K562 (cell line): ENCODE data around the gene C10orf95. TPM values are rescaled to one million over a fixed set of nuclear protein-coding genes. Genes with fewer than 3 reads are reported as not detected.

ENCODE experiments used
- BRCA1 ChIP-seq, 2 experiments: fragments of 450-650 bp in 1 of 2; sonication (generic) in 1 of 2; formaldehyde crosslinking in 1 of 2; IDR thresholded peaks; 2 replicates each; pipeline versions ENCODE4 v1.5.0 to v1.6.1; 2017 to 2020; ENCODE audit warnings: mild to moderate bottlenecking in 1 of 2, missing genetic modification reagents in 1 of 2
- E2F3 ChIP-seq: fragments of 250-450 bp; sonication (Bioruptor Pico); IDR thresholded peaks from 2 replicates; pipeline ENCODE4 v1.4.0; 2020; ENCODE audit warnings: mild to moderate bottlenecking
- ETV5 ChIP-seq: sonication (generic); formaldehyde crosslinking; IDR thresholded peaks from 2 replicates; pipeline ENCODE4 v1.4.0; 2020; ENCODE audit warnings: low read depth, mild to moderate bottlenecking, missing genetic modification reagents
- IFI16 ChIP-seq: fragments of 250-450 bp; sonication (Bioruptor Pico); IDR thresholded peaks from 2 replicates; pipeline ENCODE4 v2.1.2; 2022; ENCODE audit warnings: mild to moderate bottlenecking, inconsistent platforms
- MNT ChIP-seq, 2 experiments: fragments of 450-650 bp; conservative IDR thresholded peaks; 2 replicates each; pipeline ENCODE4 v1.6.1; 2017; ENCODE audit warnings: mild to moderate bottlenecking in 2 of 2, moderate library complexity in 2 of 2
- RBM25 ChIP-seq: fragments of 200-400 bp; formaldehyde crosslinking; IDR thresholded peaks from 2 replicates; pipeline ENCODE4 v1.6.1; 2018; ENCODE audit warnings: low read length, low read depth, moderate library complexity; ENCODE audit not compliant: severe bottlenecking
- SMARCA4 ChIP-seq: fragments of 450-650 bp; IDR thresholded peaks from 2 replicates; pipeline ENCODE4 v1.6.1; 2016
- SUPT5H ChIP-seq: fragments of 450-650 bp; IDR thresholded peaks from 2 replicates; pipeline ENCODE4 v1.6.1; 2016
- ZFP1 ChIP-seq: fragments of 450-650 bp; formaldehyde crosslinking; IDR thresholded peaks from 2 replicates; pipeline ENCODE4 v1.4.0; 2020; ENCODE audit warnings: mild to moderate bottlenecking, mixed read lengths
- ZNF133 ChIP-seq: fragments of 250-450 bp; sonication (Bioruptor Pico); IDR thresholded peaks from 2 replicates; pipeline ENCODE4 v1.4.0; 2020; ENCODE audit warnings: mild to moderate bottlenecking
- ZNF140 ChIP-seq: fragments of 250-450 bp; sonication (Bioruptor Pico); IDR thresholded peaks from 2 replicates; pipeline ENCODE4 v1.8.0; 2021; ENCODE audit warnings: moderate library complexity, mild to moderate bottlenecking, inconsistent platforms
- ZNF609 ChIP-seq: sonication (generic); formaldehyde crosslinking; IDR thresholded peaks from 2 replicates; pipeline ENCODE4 v1.8.1; 2023; ENCODE audit warnings: missing genetic modification reagents, mild to moderate bottlenecking, borderline replicate concordance
- ZNF655 ChIP-seq: fragments of 250-450 bp; sonication (Bioruptor Pico); IDR thresholded peaks from 2 replicates; pipeline ENCODE4 v1.5.0; 2021
- polyA plus RNA-seq, 8 experiments: library from polyadenylated mRNA; depleted of rRNA in 4 of 8; stranded (reverse) in 5 of 8; unstranded in 3 of 8; fragments of >200 nt; fragmentation: Nextera tagmentation in 2 of 8; fragmentation: Illumina TruSeq in 1 of 8; extraction: Ambion mirVana in 2 of 8; extraction: Trizol in 1 of 8; gene quantifications; 2 replicates each; pipeline versions ENCODE4 v1.2.1 to v1.2.3, GENCODE V29; 2011 to 2014; ENCODE audit warnings: inconsistent platforms in 1 of 8, missing spikeins in 1 of 8
- total RNA-seq, 7 experiments: library from RNA; depleted of rRNA in 6 of 7; stranded (reverse); fragments of >200 nt in 6 of 7; fragmentation: Illumina TruSeq in 2 of 7; extraction: Trizol in 2 of 7; gene quantifications; 2 replicates each; pipeline versions ENCODE4 v1.2.1 to v1.2.3, GENCODE V29; 2011 to 2021; ENCODE audit warnings: low replicate concordance in 1 of 7
- TF ChIP-seq, protein P1 (sequence below), 2 experiments: fragments of 150-350 bp in 1 of 2; IDR thresholded peaks; 2 replicates each; pipeline ENCODE4 v1.6.1; 2012 to 2016; ENCODE audit warnings: low read depth in 2 of 2, low read length in 2 of 2, mild to moderate bottlenecking in 1 of 2, moderate library complexity in 1 of 2

Gene C10orf95
- total and polyA plus RNA-seq, 9 of the 15 experiments (the other 6 are each of a cell fraction or from before 2014, with no cell fraction given), result 0.03 to 0.41 (median 0.17) TPM; not detected in 1

DNA sequence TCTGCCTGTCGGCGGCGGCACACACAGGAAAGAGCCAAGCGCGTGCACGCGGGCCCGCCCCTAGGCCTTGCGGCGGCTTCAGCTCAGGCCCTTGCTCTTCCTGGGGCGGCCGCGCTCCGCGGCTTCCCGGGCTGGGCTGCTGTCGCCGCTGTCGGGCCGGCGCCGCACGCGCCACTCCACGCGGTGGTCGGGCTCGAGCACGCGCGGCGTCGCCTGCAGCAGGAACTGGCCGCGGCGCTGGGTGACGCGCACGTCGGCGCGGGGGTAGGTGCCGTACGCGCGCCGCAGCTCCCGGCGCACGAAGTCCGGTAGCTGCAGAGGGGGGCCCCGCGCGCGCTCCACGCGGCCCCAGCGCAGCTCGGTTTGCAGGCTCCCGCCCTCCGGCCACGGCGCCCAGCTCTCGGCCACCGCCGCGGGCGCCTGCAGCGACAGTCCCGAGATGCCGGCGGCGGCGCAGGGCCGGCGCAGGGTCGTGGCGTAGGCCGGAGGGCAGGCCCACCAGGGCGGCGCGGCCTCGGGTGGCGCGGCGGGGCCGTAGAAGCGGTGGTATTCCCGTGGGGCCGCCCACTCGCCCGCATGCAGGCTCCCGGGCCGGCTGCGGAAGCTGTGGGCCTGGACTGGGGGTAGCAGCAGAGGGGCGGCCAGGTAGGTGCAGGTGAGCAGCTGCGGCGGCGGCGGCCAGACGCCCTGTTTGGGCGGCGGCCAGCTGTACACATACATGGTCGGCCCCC is 804 bp downstream of the C10orf95 start (continued):
- TF ChIP-seq ZNF609 (CRISPR knock-in tag) (no peak), SUPT5H (no peak), ZNF133 (CRISPR knock-in tag) (no peak), RBM25 (no peak), ZNF140 (CRISPR knock-in tag) (no peak), ETV5 (CRISPR knock-in tag) (peak; percentile 70; the same call in 1 of the 2 replicates), E2F3 (CRISPR knock-in tag) (0 out of 2 replicates have a peak, but pooled peaks have one; percentile 22), IFI16 (CRISPR knock-in tag) (no peak), BRCA1 (IDR thresholded peaks at IDR 0.05) (no peak), BRCA1 (CRISPR knock-in tag; IDR thresholded peaks at IDR 0.05) (no peak), ZNF655 (CRISPR knock-in tag) (no peak), SMARCA4 (no peak), ZFP1 (CRISPR knock-in tag) (no peak), MNT (conservative IDR thresholded peaks at IDR 0.05) (peak; percentile 22 to 49; a peak in 1 of 4 replicates)
- TF ChIP-seq, protein P1, sequence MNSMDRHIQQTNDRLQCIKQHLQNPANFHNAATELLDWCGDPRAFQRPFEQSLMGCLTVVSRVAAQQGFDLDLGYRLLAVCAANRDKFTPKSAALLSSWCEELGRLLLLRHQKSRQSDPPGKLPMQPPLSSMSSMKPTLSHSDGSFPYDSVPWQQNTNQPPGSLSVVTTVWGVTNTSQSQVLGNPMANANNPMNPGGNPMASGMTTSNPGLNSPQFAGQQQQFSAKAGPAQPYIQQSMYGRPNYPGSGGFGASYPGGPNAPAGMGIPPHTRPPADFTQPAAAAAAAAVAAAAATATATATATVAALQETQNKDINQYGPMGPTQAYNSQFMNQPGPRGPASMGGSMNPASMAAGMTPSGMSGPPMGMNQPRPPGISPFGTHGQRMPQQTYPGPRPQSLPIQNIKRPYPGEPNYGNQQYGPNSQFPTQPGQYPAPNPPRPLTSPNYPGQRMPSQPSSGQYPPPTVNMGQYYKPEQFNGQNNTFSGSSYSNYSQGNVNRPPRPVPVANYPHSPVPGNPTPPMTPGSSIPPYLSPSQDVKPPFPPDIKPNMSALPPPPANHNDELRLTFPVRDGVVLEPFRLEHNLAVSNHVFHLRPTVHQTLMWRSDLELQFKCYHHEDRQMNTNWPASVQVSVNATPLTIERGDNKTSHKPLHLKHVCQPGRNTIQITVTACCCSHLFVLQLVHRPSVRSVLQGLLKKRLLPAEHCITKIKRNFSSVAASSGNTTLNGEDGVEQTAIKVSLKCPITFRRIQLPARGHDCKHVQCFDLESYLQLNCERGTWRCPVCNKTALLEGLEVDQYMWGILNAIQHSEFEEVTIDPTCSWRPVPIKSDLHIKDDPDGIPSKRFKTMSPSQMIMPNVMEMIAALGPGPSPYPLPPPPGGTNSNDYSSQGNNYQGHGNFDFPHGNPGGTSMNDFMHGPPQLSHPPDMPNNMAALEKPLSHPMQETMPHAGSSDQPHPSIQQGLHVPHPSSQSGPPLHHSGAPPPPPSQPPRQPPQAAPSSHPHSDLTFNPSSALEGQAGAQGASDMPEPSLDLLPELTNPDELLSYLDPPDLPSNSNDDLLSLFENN (IDR thresholded peaks at IDR 0.05; ENCODE audit: low read depth in 2 of 2, low read length in 2 of 2), result no peak
